Endothelial cell of umbilical vein (primary cell): Measurements from ENCODE around the gene GDPD4. TPM values are rescaled to one million over a fixed set of nuclear protein-coding genes. Genes with fewer than 3 reads are reported as not detected.

Experiments
- BruUV-seq: library from RNA; stranded (reverse); fragments of 400-500 nt; replicated peaks from 2 replicates; lab custom pipeline; 2021; lab: Mats Ljungman, UMichigan
- CTCF ChIA-PET: fragments of 300-600, 350-600 bp; sonication (Branson Sonifier 250); formaldehyde crosslinking; loops from one replicate; lab custom pipeline; 2021; ENCODE audit warnings: antibody characterized with exemption, inconsistent platforms; lab: Charles Lee
- POLR2A ChIA-PET: fragments of 300-600, 350-600 bp; sonication (Branson Sonifier 250); formaldehyde crosslinking; loops from one replicate; lab custom pipeline; 2021; ENCODE audit warnings: antibody characterized with exemption, inconsistent platforms; lab: Charles Lee
- DNase-seq: peaks from one replicate; pipeline ENCODE4 v3.0.0-alpha.2; 2011; ENCODE audit warnings: low read depth, low spot score
- FAIRE-seq: peaks from 2 replicates; lab custom pipeline; 2011; peaks lifted over from hg19 to GRCh38; lab: Jason Lieb, UNC
- H2AFZ ChIP-seq: 2 replicates; pipeline ENCODE4 v1.6.0; 2012; ENCODE audit warnings: low read depth, low read length, control low read depth, inconsistent platforms
- H3K27ac ChIP-seq: 2 replicates; pipeline ENCODE4 v1.5.1; 2011; ENCODE audit warnings: low read depth, mild to moderate bottlenecking, control low read depth, low read length, moderate library complexity; ENCODE audit not compliant: insufficient read depth
- H3K27me3 ChIP-seq, 2 experiments: 2 replicates each; pipeline versions ENCODE4 v1.6.0 to v1.6.1; 2011; ENCODE audit warnings: low read length in 2 of 2, mixed read lengths in 1 of 2; ENCODE audit not compliant: control insufficient read depth in 2 of 2, insufficient read depth in 2 of 2
- H3K36me3 ChIP-seq, 2 experiments: 2 replicates in 1 of 2; 3 replicates in 1 of 2; pipeline ENCODE4 v1.5.1; 2011; ENCODE audit warnings: low read length in 2 of 2, mild to moderate bottlenecking in 1 of 2, moderate library complexity in 1 of 2; ENCODE audit not compliant: control insufficient read depth in 2 of 2, insufficient read depth in 2 of 2; ENCODE audit errors: extremely low read depth in 1 of 2
- H3K4me1 ChIP-seq: 3 replicates; pipeline ENCODE4 v1.5.1; 2011; ENCODE audit warnings: mild to moderate bottlenecking, low read length; ENCODE audit not compliant: control insufficient read depth, insufficient read depth; ENCODE audit errors: extremely low read depth
- H3K4me2 ChIP-seq: 2 replicates; pipeline ENCODE4 v1.6.1; 2011; ENCODE audit warnings: low read length, control low read depth, mixed read lengths; ENCODE audit not compliant: insufficient read depth
- H3K4me3 ChIP-seq, 3 experiments: fragments of 200-600 bp in 1 of 3; sonication (generic), shearing (Covaris generic) in 1 of 3; replicated peaks in 1 of 3; 2 replicates each; pipeline ENCODE4 v1.5.1; 2011 to 2016; ENCODE audit warnings: control low read depth in 3 of 3, low read length in 3 of 3, mild to moderate bottlenecking in 2 of 3, inconsistent platforms in 1 of 3, low read depth in 1 of 3, moderate library complexity in 1 of 3; ENCODE audit not compliant: insufficient read depth in 1 of 3
- H3K79me2 ChIP-seq: 2 replicates; pipeline ENCODE4 v1.6.0; 2012; ENCODE audit warnings: low read length, inconsistent platforms; ENCODE audit not compliant: control insufficient read depth, insufficient read depth
- H3K9ac ChIP-seq: replicated peaks from 2 replicates; pipeline ENCODE3; 2011; ENCODE audit warnings: low read length, control low read depth; ENCODE audit not compliant: insufficient read depth; ENCODE audit errors: extremely low read depth
- H3K9me1 ChIP-seq: replicated peaks from 3 replicates; pipeline ENCODE4 v1.6.0; 2011; ENCODE audit warnings: mild to moderate bottlenecking, low read length; ENCODE audit not compliant: control insufficient read depth, insufficient read depth; ENCODE audit errors: extremely low read depth
- H3K9me3 ChIP-seq: replicated peaks from 2 replicates; pipeline ENCODE4 v1.5.1; 2012; ENCODE audit warnings: low read length, inconsistent platforms; ENCODE audit not compliant: control insufficient read depth, insufficient read depth
- H4K20me1 ChIP-seq: replicated peaks from 2 replicates; pipeline ENCODE3; 2011; ENCODE audit warnings: mild to moderate bottlenecking, low read length; ENCODE audit not compliant: control insufficient read depth, insufficient read depth; ENCODE audit errors: extremely low read depth
- CTCF ChIP-seq, 2 donors: IDR thresholded peaks; 1 replicate in 1 of 2; 2 replicates in 1 of 2; pipeline ENCODE4 v1.5.1; 2011; ENCODE audit warnings: low read length in 2 of 2, mild to moderate bottlenecking in 2 of 2, moderate library complexity in 2 of 2, control low read depth in 1 of 2, inconsistent platforms in 1 of 2, low read depth in 1 of 2; ENCODE audit not compliant: insufficient read depth in 1 of 2; ENCODE audit errors: extremely low read depth in 1 of 2
- EZH2 ChIP-seq: IDR thresholded peaks from 2 replicates; pipeline ENCODE4 v1.6.1; 2012; ENCODE audit warnings: borderline replicate concordance, low read depth, mild to moderate bottlenecking, moderate library complexity, low read length, inconsistent platforms; ENCODE audit not compliant: severe bottlenecking
- FOS ChIP-seq: IDR thresholded peaks from 2 replicates; pipeline ENCODE4 v1.6.1; 2011; ENCODE audit warnings: mild to moderate bottlenecking, low read length, moderate library complexity, borderline replicate concordance; ENCODE audit not compliant: insufficient read depth
- GATA2 ChIP-seq: IDR thresholded peaks from 2 replicates; pipeline ENCODE4 v1.7.0; 2011; ENCODE audit warnings: low read depth, mild to moderate bottlenecking, moderate library complexity, mixed read lengths, low read length; ENCODE audit not compliant: insufficient read length, insufficient read depth
- JUN ChIP-seq: IDR thresholded peaks from 2 replicates; pipeline ENCODE4 v1.6.1; 2011; ENCODE audit warnings: borderline replicate concordance, low read depth; ENCODE audit not compliant: insufficient read length, insufficient read depth
- MAX ChIP-seq: IDR thresholded peaks from 2 replicates; pipeline ENCODE4 v1.6.1; 2011; ENCODE audit not compliant: insufficient read depth, insufficient read length
- MYC ChIP-seq: IDR thresholded peaks from one replicate; pipeline ENCODE4 v1.6.1; 2011; ENCODE audit warnings: mild to moderate bottlenecking, low read depth, low read length
- POLR2A ChIP-seq: IDR thresholded peaks from 2 replicates; pipeline ENCODE4 v1.6.1; 2012; ENCODE audit warnings: low read depth, mild to moderate bottlenecking, control low read depth, low read length
- POLR2AphosphoS5 ChIP-seq: IDR thresholded peaks from 2 replicates; pipeline ENCODE4 v1.6.1; 2012; ENCODE audit warnings: low read depth, mild to moderate bottlenecking, control low read depth, low read length, moderate library complexity; ENCODE audit not compliant: insufficient read depth
- dilution Hi-C: fragments of 300-500 bp; cut with MboI; formaldehyde crosslinking; loops from one replicate; pipeline ENCODE4 v1.15.0; 2019; ENCODE audit warnings: low sequenced_read_pairs; ENCODE audit not compliant: extremely low pct_ligation_motif_present
- intact Hi-C: fragments of 100-400 bp; cut with micrococcal nuclease; formaldehyde crosslinking; loops from one replicate; pipeline ENCODE4 v1.10.0; 2022
- polyA plus RNA-seq, 4 experiments: library from polyadenylated mRNA; depleted of rRNA in 3 of 4; stranded (reverse) in 3 of 4; unstranded in 1 of 4; fragments of >200 nt; gene quantifications; 2 replicates each; pipeline versions ENCODE4 v1.2.1 to v1.2.3, GENCODE V29; 2011 to 2012; ENCODE audit warnings: missing spikeins in 1 of 4
- total RNA-seq: library from RNA; stranded (reverse); gene quantifications from 2 replicates; pipeline ENCODE4 v1.2.3, GENCODE V29; 2021

Gene GDPD4
- total and polyA plus RNA-seq, 2 donors (not counting 3 experiments of a cell fraction or from before 2014, with no cell fraction given): not detected

- Histone ChIP-seq H3K27ac (no peak overlapping the region), H2AFZ (no peak overlapping the region), H3K4me2 (no peak overlapping the region), H3K79me2 (no peaks in the 10 kb centered on the region), H3K36me3 (no peaks in the 10 kb centered on the region), H3K9me1 (no peaks in the 10 kb centered on the region), H3K27me3 (peaks cover 0 to 2% of the 10 kb centered on the region in 2 experiments), H4K20me1 (no peaks in the 10 kb centered on the region), H3K9me3 (no peaks in the 10 kb centered on the region), H3K4me1 (no peaks in the 10 kb centered on the region), H3K9ac (no peak overlapping the region), H3K4me3 (no peak overlapping the region)
- TF ChIP-seq CTCF (IDR thresholded peaks at IDR 0.05; ENCODE audit: extremely low read depth in 1 of 2, insufficient read depth in 1 of 2, low read depth in 1 of 2, low read length in 2 of 2) (no peak), EZH2 (no peak), POLR2A (no peak), GATA2 (no peak), JUN (no peak), MYC (no peak), FOS (no peak), MAX (no peak), POLR2AphosphoS5 (no peak)
- DNase-seq: no peak
- no peak for FAIRE-seq
- dilution Hi-C loops: no loop called here
- intact Hi-C loops: no loop called here
- BruUV-seq: no TSS peak
- POLR2A ChIA-PET: no interaction called here
- CTCF ChIA-PET: no interaction called here
Observed at GRCh38 chr11:77214557-77214956, 86.9 kb downstream of the GDPD4 start.
